AG08395 (cell line): Measurements from ENCODE around the gene IGSF3.
"Not testable (repeated sequence)": the region's sequence is repeated elsewhere in the genome, so short reads cannot be mapped to it uniquely, and the experiment has no call there.

Experiments used
- DNase-seq: peaks from one replicate; pipeline ENCODE4 v3.0.0; 2012; ENCODE audit warnings: mixed read lengths, low spot score

IGSF3 gene

DNA sequence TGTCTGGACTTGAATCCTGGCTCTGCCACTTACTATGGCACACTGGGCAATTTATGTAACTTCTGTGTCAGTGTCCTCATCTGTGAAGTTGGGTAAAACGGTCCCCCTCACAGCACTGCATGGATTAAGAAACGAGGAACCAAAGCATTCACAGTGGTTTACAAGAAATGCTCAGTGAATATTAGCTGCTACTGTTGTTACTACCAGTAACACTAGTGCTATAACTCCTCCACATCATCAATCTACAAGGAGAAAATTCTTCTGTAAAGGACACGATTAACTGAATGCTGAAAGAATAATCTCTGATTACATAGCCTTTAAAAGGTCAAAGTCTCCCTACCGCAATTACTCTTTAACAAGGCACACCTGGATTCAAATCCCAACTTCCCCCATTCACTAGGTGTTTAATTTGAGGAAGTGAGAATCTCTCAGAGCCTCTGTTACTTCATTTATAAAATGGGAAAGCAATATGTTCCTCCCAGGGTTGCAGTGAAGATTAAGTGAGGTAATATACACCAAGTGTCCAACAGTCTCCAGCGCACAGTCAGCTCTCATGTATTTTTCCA, 70.7 kb downstream of the IGSF3 start:
- DNase-seq = not testable (repeated sequence)

DNA sequence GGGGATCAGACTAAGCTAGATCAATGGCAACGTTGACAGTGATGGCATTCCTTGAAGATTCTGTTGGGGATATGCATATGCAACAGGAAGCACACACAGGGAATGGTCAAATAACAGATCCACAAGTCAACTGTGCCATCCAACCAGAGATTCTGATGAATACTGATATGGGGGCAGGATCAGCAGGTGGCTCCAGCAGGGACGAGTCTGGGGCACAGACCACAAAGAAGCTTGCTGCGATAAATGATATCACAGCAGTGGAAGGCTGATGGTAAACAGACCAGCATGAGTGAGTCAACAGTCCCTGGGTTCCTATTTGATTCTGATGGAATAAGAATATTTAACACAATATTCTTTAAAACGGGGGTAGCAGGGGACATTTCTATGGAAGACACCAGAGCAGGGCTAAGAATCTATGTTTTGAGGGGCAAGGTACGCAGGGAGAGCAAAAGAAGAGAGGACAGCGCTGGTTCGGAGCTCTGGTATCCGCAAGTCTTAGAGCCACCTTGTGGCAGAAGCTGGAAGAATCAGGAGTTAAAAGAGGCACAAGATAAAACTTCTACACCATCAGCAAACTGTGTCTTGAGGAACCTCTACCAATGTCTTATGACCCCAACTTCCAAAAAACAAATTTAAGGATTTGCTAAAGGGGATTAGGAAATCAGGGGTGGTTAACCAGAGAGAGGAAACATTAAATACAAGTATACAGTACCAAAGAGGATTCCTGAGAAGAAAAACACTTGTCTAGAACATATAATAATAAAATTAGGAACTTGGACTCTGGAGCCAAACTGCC, 71.4 kb downstream of the IGSF3 start:
- DNase-seq = peak; percentile 23

DNA sequence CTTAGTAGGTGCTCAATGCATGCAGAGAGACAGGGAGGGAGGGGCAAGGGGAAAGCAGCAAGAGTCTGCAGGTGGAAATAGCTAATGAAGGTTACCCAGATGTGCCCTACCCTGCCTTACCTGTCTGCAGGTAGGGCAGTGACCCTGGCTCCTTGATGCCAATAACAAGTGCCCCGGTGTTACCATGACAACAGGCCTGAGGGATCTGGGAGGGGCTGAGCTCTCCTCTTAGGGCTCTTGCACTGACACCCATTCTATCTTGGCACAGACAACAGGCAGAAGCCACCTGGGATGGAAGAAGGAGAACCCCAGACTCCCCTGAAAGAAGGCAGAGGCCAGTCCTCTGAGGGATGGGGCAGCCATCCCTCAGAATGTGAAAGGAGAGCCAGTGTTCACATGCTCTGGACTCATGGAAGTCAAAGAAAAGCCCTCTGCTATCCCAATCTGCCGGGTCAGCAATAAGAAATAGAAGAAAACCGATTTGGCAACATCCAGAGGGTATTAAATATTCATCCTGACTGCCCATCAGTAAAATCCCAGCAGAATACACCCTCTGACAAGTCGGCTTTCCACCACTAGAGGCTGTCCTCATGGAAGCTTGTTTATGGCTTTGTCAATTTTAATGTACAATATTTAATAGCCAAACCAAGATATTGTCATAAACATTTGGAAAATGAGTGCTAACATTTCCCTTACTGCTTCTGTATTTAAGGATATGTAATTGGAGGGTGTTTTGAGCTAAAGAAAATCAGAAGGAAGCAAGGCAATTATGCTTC, 72.3 kb downstream of the IGSF3 start:
- not testable (repeated sequence) for DNase-seq

DNA sequence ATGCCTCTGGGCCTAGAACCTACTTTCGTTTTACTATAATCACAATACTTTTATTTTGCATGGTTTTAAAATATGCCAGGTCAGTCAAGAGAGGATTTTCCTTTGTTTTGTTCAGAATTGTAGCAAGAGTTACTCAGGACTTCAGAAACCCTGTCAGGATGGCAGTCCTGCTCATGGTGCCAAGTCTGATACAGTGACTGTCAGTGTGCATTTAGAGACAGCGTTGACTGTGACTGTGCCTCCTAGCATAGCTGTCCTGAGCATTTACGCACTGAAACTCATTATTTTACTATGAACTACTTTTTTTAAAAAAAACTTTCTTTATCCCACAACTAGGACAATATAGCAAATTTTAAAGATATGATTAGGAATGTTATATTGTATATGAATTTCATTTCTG, 73.6 kb downstream of the IGSF3 start:
- DNase-seq = not testable (repeated sequence)

GRCh38 chr1:116593401-116593800, 74.1 kb downstream of the IGSF3 start:
- DNase-seq = not testable (repeated sequence)

DNA sequence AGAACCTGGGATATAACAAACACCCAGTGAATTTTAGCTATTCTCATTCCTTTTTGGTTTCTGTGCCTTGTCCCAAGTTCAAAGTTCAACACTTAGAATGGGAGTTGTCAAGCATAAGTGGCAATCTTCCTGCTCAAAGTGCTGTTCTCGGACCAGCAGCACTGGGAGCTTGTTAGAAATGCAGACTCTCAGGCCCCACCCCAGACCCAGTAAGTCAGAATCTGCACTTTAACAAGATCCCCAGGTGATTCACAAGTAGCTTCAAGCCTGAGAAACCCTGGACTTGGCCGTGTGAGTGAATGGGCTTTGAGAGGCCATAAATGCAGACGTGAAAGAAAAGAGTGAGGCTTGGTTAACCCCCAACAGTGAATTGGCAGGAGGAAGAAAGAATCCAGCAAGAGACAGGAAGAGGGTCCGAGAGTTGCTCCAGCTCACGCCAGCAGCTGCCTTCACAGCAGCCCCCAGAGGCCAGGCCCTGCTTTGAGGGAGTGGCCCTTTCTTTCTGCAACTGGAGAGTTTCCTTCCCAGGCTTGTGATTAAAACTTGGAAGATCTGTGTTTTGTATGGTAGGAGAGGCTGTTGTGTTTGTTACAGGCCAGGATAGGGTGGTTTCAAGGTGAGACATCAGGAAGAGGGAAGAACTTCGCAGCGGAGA, 75.5 kb downstream of the IGSF3 start:
- DNase-seq = not testable (repeated sequence)

DNA sequence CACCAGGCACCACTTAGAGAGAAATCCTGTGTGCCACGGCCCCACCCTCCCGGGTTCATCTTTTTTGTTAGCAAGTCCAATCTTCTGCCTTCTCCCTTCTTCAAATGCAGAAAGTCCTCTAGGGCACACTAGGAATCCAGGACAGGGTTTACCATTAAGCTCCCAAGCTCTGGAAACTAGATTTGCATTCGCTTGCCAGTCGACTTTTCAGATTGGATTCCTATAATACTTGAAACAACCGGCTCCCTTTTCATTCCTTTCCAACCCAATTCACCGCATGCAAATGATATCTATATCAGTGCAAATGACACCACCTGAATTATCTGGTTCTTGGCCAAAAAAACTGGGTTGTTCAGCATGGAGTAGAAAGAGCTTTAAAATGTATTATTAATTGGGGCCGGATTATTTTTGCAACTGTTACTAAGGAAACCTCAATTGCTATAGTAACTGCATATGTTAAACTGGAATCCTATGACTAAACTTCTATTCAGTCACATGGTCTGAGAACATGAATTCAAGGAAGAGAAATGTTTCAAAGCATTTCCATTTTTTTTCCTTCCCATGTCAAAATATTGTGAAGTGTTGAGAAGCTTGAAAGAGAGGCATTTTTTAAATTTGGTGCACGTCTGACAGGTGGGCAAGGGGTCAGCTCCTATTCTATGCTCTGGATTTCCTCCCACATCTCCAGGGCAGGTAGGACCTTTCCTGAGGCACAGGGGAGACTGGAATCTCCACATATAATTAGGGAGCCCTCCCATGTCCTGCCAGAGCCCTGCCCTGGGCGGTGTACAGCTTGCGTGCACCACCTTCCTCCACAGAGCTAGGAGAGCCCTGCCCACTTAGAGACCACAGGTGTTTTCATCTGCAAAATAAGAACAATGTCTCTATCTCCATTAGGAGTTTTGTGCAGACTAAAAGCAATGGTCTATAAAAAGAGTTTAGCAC, 76.3 kb downstream of the IGSF3 start:
- DNase-seq = not testable (repeated sequence)

DNA sequence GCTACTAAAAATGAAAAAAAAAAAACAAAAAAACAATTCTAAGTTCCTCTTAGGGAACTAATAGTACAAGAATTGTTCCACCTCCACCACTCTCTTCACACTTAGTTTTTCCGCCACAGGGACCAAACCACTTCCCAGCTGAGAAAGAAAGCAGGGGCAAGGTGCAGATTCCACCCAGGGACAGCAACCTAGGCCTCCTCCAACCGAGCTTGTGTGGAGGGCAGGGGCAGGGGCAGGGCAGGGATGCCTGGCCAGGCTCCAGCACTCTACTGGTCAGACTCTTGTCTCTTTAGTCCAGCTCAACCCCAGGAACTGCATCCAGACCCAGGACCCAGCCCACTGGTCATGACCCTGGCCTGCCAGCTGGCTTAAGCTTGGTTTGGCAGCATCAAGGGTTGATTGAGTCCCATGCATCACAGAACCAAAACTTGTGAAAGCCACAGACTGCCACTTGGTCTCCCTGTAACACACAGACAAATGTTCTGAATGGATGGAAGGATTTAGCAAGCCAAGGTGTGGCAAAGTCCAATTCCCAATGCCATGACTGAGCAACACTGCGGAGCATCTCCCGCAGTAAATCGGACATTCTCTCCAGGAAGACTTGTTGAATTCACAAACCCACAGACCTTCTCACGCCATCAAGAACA, 77.1 kb downstream of the IGSF3 start:
- DNase-seq = not testable (repeated sequence)

GRCh38 chr1:116589101-116589735, 78.3 kb downstream of the IGSF3 start:
- DNase-seq = peak; percentile 37

DNA sequence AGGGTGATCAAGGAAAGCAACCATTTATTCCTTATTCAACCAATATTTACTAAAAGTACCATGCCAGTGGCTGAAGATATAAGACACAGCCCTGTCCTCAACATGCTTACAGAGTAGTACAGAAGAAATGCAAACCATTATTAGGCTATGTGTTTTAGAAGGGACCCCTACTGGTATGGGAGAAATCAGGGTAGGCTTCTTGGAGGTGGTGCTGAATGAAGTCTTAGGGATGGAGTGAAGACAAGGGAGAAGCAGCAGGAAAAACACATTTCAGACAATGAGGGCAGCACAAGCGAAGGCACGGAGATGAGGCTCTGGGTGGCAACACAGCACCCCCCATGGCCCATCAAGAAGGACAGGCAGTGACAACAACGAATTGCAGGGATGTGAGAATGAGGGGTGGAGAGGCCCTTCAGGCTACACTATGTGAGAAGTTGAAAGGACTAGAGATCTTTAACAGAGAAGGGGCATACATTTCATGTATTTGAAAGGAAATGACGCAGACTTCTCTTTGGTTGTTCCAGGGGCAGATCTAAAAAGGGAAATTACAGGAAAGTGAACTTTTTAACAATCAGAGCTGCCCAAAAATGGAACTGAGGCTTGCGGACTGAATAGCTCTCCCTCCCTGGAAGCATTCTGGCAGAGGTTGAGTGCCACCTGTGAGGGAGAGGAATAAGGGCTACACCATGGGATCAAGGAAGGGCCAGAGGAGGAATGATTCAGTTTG, 79.9 kb downstream of the IGSF3 start:
- DNase-seq = no peak

DNA sequence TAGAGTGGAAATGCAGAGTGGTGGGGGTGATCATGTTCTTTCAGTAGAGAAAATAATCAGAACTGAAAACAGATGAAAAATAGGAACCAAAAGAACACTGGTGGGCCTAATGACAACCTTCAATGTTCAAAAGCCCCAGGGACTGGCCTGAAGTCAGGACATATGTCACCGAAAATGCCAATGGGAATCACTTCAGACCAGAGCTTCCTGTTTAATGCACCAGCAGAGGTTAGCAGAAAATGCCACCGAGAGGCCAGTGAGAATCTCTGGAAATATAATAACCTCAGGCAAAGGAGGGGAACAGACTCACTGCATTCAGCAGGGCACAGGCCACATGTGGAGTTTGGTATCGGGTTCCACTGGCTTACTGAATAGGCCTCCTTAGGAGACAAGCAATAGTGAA, 80.8 kb downstream of the IGSF3 start:
- DNase-seq = no peak

GRCh38 chr1:116585886-116586285, 81.6 kb downstream of the IGSF3 start:
- DNase-seq = no peak

DNA sequence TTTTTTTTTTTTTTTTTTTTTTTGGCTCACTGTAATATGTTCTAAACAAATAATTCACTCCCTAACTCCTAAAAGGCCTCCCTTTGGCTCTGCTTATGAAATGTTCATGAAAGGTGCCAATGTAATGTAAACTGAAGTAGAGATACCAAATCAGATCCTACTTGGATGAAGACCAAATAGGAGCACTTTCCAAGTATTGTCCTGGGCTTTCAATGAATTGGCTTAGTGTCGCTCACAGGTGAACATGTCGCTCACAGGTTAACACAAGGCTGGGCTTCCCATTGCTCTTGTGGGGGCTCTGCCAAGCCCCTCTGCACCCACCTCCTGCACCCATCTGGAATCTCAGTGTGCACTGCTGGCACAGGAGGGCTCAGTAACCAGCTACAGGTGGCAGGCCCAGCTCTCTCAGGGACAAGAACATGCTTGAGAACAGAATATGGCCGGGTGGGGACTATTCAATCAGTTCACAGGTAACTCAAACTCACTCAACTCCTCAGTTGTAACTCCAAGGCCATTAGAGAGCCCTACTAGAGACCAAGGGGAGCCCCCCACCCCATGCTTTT, 86.1 kb downstream of the IGSF3 start:
- DNase-seq = no peak

DNA sequence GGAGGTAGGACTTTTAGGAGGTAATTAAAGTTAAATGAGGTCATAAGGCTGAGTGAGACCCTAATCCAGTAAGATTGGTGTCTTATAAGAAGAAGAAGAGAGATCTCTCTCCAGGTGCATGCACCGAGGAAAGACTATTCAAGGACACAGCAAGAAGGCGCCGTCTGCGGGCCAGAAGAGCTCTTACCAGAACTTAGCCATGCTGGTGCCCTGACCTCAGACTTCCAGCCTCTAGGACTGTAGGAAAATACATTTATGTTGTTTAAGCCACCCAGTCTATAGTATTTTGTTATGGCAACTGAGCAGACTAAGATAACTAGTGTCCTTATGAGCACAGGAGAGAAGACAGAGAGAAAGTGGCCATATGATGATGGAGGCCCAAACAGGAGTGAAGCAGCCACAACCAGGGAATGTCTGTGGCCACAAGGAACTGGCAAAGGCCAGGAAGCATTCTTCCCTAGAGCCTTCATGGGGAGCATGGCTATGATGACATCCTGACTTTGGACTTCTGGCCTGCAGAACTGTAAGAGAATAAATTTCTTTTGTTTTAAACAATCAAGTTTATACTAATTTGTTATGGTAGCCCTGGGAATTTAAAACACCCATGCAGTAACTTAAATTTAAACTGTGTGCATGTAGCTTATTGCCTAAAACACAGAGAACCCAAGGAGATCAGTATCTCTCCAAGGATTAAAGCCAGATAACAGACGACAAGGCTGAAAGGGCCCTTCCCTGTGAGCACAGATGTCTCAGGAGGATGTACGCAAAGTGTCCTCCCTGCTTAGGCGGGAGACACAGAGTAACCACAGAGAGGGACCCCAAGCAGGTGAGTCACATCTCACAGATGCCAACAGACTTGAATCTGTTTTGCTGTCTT, 86.8 kb downstream of the IGSF3 start:
- peak; percentile 52 for DNase-seq

- no peak for DNase-seq
Measured at GRCh38 chr1:116579259-116579875, 88.2 kb downstream of the IGSF3 start.

- DNase-seq = no peak
Measured at GRCh38 chr1:116578581-116578980, 89.0 kb downstream of the IGSF3 start.

GRCh38 chr1:116577759-116578314, 89.7 kb downstream of the IGSF3 start:
- no peak for DNase-seq
